ENCODE results near the gene KCNH6.

KCNH6 gene

DNA sequence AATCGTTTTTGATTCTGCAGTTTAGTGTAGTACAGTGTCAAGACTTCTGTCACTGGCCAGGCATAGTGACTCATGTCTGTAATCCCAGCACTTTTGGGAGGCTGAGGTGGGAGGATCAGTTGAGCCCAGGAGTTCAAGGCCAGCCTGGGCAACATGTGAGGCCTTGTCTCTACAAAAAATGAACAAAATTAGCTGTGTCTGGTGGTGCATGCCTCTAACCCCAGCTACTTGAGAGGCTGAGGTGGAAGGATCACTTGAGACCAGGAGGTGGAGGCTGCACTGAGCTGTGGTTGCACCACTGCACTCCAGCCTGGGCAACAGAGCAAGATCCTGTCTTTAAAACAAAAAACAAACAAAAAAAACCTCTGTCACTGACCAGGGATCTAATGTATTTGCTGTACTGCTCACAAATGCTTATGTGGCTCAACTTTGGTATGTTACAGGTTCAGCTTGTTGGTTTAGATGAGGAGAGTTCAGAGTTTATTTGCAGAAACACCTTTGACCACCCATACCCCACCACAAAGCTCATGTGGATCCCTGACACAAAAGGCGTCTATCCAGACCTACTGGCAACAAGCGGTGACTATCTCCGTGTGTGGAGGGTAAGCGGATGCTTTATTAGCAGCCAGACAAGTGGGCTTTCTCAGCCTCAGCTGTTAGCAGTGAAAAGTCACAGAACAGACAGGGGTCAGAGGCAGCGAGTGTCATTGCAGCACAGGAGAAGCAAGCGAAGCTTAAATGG lies 55.0 kb downstream of the KCNH6 start:
- Mint-ChIP-seq H3K4me1 (peaks cover 15% of the 10 kb centered on the region), H3K9me3 (no peaks in the 10 kb centered on the region), H3K36me3 (ENCODE audit: low read depth) (peaks cover 33% of the 10 kb centered on the region), H3K27me3 (ENCODE audit: low read depth) (no peaks in the 10 kb centered on the region), H3K27ac (peak overlapping the region; percentile 75 to 83 (median 83)), H3K4me3 (no peak overlapping the region)
- TF ChIP-seq, protein P1, sequence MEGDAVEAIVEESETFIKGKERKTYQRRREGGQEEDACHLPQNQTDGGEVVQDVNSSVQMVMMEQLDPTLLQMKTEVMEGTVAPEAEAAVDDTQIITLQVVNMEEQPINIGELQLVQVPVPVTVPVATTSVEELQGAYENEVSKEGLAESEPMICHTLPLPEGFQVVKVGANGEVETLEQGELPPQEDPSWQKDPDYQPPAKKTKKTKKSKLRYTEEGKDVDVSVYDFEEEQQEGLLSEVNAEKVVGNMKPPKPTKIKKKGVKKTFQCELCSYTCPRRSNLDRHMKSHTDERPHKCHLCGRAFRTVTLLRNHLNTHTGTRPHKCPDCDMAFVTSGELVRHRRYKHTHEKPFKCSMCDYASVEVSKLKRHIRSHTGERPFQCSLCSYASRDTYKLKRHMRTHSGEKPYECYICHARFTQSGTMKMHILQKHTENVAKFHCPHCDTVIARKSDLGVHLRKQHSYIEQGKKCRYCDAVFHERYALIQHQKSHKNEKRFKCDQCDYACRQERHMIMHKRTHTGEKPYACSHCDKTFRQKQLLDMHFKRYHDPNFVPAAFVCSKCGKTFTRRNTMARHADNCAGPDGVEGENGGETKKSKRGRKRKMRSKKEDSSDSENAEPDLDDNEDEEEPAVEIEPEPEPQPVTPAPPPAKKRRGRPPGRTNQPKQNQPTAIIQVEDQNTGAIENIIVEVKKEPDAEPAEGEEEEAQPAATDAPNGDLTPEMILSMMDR (IDR thresholded peaks at IDR 0.05; ENCODE audit: unreplicated experiment in 3 of 3): no peak

DNA sequence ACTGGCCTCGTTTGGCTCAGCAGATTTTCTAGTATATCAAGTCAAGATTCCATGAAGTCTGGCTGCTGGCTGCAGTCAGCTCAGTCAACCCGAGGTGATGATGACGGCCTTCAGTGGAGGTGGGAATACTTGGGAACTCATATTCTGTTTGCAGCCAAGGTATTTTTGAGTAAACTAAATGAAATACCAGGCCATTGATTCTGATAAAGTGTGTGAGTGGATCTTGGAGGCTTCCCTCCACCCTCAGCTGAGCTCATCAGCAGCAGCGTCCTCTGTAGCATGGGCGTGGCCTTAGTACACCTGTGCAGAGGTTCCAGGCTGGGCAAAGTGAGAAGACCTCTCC lies 55.6 kb downstream of the KCNH6 start:
- H3K27ac Mint-ChIP-seq: peak overlapping the region; percentile 75 to 83 (median 83)
- H3K4me3 Mint-ChIP-seq: no peak overlapping the region
- H3K9me3 Mint-ChIP-seq: no peaks in the 10 kb centered on the region
- no peaks in the 10 kb centered on the region for H3K27me3 Mint-ChIP-seq (ENCODE audit: low read depth)
- H3K36me3 Mint-ChIP-seq (ENCODE audit: low read depth): peaks cover 38% of the 10 kb centered on the region
- TF ChIP-seq, protein P1 (IDR thresholded peaks at IDR 0.05; ENCODE audit: unreplicated experiment in 3 of 3): no peak
- peaks cover 15% of the 10 kb centered on the region for H3K4me1 Mint-ChIP-seq

DNA sequence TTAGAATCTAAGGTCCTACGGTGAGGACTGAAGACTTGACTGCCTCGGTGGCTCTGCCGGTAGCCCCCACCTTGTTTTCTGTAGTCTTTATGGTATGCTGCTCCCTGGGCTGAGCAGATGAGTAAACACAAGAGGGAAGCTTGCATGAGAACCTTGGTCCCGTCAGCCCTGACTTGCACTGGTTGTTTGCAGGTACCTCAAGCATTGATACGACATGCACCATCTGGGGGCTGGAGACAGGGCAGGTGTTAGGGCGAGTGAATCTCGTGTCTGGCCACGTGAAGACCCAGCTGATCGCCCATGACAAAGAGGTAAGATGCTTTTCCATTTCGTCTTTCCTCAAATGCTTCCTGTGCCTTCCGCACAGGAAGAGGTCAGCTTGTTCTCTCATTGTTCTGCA lies 56.5 kb downstream of the KCNH6 start:
- TF ChIP-seq, protein P1 (IDR thresholded peaks at IDR 0.05; ENCODE audit: unreplicated experiment in 3 of 3): no peak
- Mint-ChIP-seq H3K4me3 (no peak overlapping the region), H3K9me3 (no peaks in the 10 kb centered on the region), H3K36me3 (ENCODE audit: low read depth) (peaks cover 43% of the 10 kb centered on the region), H3K4me1 (peaks cover 15% of the 10 kb centered on the region), H3K27ac (peak overlapping the region; percentile 75 to 83 (median 83)), H3K27me3 (ENCODE audit: low read depth) (no peaks in the 10 kb centered on the region)

DNA sequence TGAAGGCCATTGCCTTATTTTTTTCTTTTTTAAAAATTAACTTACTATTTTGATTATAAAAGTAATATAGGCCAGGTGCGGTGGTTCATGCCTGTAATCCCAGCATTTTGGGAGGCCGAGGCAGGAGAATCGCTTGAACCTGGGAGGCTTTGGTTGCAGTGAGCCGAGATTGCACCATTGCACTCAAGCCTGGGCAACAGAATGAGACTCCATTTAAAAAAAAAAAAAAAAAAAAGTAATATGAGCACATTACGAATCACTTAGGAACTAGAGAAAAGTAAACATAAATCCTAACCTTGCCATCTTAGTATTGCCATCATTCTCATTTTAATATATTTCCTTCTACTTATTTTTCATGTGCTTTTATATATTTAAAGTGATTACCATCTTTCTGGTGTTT lies 64.6 kb downstream of the KCNH6 start:
- no peak overlapping the region for H3K4me3 Mint-ChIP-seq
- no peaks in the 10 kb centered on the region for H3K27me3 Mint-ChIP-seq (ENCODE audit: low read depth)
- no peak overlapping the region for H3K27ac Mint-ChIP-seq
- H3K36me3 Mint-ChIP-seq (ENCODE audit: low read depth): peaks cover 67% of the 10 kb centered on the region
- TF ChIP-seq, protein P1 (IDR thresholded peaks at IDR 0.05; ENCODE audit: unreplicated experiment in 3 of 3): no peak
- H3K4me1 Mint-ChIP-seq: no peaks in the 10 kb centered on the region
- no peaks in the 10 kb centered on the region for H3K9me3 Mint-ChIP-seq

DNA sequence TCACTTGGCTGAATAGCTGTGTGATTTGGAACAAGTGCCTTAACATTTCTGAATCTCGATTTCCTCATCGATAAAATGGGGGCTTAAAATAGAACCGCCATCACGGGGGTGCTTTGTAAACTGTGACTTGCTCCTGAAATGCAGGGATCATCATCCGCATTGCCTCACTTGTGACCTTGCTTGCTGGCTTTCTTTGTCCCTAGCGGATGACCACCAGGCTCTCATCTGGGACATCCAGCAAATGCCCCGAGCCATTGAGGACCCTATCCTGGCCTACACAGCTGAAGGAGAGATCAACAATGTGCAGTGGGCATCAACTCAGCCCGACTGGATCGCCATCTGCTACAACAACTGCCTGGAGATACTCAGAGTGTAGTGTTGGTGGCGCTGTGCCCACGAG lies 65.6 kb downstream of the KCNH6 start:
- H3K36me3 Mint-ChIP-seq (ENCODE audit: low read depth): peaks cover 61% of the 10 kb centered on the region
- H3K27me3 Mint-ChIP-seq (ENCODE audit: low read depth): no peaks in the 10 kb centered on the region
- no peaks in the 10 kb centered on the region for H3K4me1 Mint-ChIP-seq
- TF ChIP-seq, protein P1 (IDR thresholded peaks at IDR 0.05; ENCODE audit: unreplicated experiment in 3 of 3): no peak
- no peak overlapping the region for H3K27ac Mint-ChIP-seq
- H3K4me3 Mint-ChIP-seq: no peak overlapping the region
- H3K9me3 Mint-ChIP-seq: no peaks in the 10 kb centered on the region

DNA sequence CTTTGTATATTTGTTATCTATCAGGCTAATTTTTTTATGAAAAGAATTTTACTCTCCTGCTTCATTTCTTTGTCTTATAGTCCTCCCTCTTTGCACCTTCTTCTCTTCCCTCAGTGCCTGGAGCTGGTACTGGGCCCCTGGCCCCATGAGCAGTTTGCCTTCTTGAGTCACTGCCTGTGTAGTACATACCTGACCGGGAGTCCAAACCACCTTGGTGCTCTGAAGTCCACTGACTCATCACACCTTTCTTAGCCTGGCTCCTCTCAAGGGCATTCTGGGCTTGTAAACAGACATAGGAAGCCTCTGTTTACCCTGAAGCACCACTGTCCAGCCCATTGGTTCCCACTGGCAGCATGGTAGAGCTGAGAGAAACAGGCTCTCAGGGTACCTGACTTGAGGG lies 66.5 kb downstream of the KCNH6 start:
- TF ChIP-seq, protein P1 (IDR thresholded peaks at IDR 0.05; ENCODE audit: unreplicated experiment in 3 of 3): no peak
- peaks cover 60% of the 10 kb centered on the region for H3K36me3 Mint-ChIP-seq (ENCODE audit: low read depth)
- no peaks in the 10 kb centered on the region for H3K27me3 Mint-ChIP-seq (ENCODE audit: low read depth)

More for the DNA sequence above, 66.5 kb downstream of the KCNH6 start:
- Mint-ChIP-seq H3K4me1 (no peaks in the 10 kb centered on the region), H3K4me3 (no peak overlapping the region), H3K9me3 (no peaks in the 10 kb centered on the region), H3K27ac (no peak overlapping the region)
